HFFc6 (cell line): ENCODE data around the gene PCNX3. TPM values are rescaled to one million over a fixed set of nuclear protein-coding genes. Genes with fewer than 3 reads are reported as not detected.
A peak's percentile ranks its signal among the peaks of the same experiment; 100 is the strongest.

ENCODE experiments used
- DNase-seq: peaks from one replicate; pipeline ENCODE4 v3.0.0-alpha.2; 2018
- H3K27ac Mint-ChIP-seq: 2 replicates; pipeline ENCODE4 v1.8.0; 2020; ENCODE audit warnings: mild to moderate bottlenecking, mixed read lengths
- H3K27me3 Mint-ChIP-seq: 2 replicates; pipeline ENCODE4 v1.8.0; 2021; ENCODE audit warnings: mild to moderate bottlenecking, moderate library complexity, mixed read lengths; ENCODE audit not compliant: insufficient read depth
- H3K36me3 Mint-ChIP-seq: 2 replicates; pipeline ENCODE4 v1.8.0; 2021; ENCODE audit warnings: low read depth, mixed read lengths
- H3K4me1 Mint-ChIP-seq: 2 replicates; pipeline ENCODE4 v1.8.0; 2020; ENCODE audit warnings: low read depth, mixed read lengths
- H3K4me3 Mint-ChIP-seq: 2 replicates; pipeline ENCODE4 v1.8.0; 2020; ENCODE audit warnings: mild to moderate bottlenecking, moderate library complexity, mixed read lengths
- H3K9me3 Mint-ChIP-seq: 2 replicates; pipeline ENCODE4 v1.8.0; 2020; ENCODE audit warnings: mild to moderate bottlenecking, mixed read lengths
- CTCF ChIP-seq: fragments of 200-600 bp; sonication (generic); IDR thresholded peaks from 2 replicates; pipeline ENCODE4 v1.5.0; 2021; ENCODE audit warnings: antibody characterized with exemption, mild to moderate bottlenecking
- total RNA-seq, 6 experiments: library from RNA; stranded (reverse); fragmentation: NEBNext Ultra II Directional; extraction: Animal tissue kit (Norgen Biotek cat#: 25700); gene quantifications; 2 replicates in 1 of 6; 3 replicates in 5 of 6; pipeline ENCODE4 v1.2.3, GENCODE V29; 2021

The PCNX3 gene
- total RNA-seq, 6 experiments from 2014 or later = 51.5 to 66.7 (median 57.3) TPM

- Mint-ChIP-seq H3K4me1 (peaks cover 7% of the 10 kb centered on the region), H3K4me3 (no peak overlapping the region), H3K36me3 (peaks cover 4% of the 10 kb centered on the region; the same call in 1 of the 2 replicates), H3K27me3 (peaks cover 4% of the 10 kb centered on the region; the same call in 1 of the 2 replicates), H3K9me3 (no peaks in the 10 kb centered on the region), H3K27ac (no peak overlapping the region)
- TF ChIP-seq CTCF = no peak
- no peak for DNase-seq
Observed at GRCh38 chr11:65592858-65593517, 22.6 kb upstream of the PCNX3 start.

- H3K27ac Mint-ChIP-seq = no peak overlapping the region
Observed at GRCh38 chr11:65593518-65594414, 21.8 kb upstream of the PCNX3 start.

GRCh38 chr11:65595131-65595530, 20.4 kb upstream of the PCNX3 start:
- TF ChIP-seq CTCF = no peak
- peaks cover 4% of the 10 kb centered on the region; the same call in 1 of the 2 replicates for H3K36me3 Mint-ChIP-seq
- no peak for DNase-seq
- H3K9me3 Mint-ChIP-seq = no peaks in the 10 kb centered on the region
- H3K4me3 Mint-ChIP-seq = no peak overlapping the region
- H3K27me3 Mint-ChIP-seq = peaks cover 4% of the 10 kb centered on the region; the same call in 1 of the 2 replicates
- peak overlapping the region; percentile 2; the same call in 1 of the 2 replicates for H3K27ac Mint-ChIP-seq
- no peaks in the 10 kb centered on the region for H3K4me1 Mint-ChIP-seq

More at GRCh38 chr11:65593518-65594414, 21.8 kb upstream of the PCNX3 start:
- no peaks in the 10 kb centered on the region for H3K4me1 Mint-ChIP-seq
- H3K27me3 Mint-ChIP-seq = peaks cover 4% of the 10 kb centered on the region; the same call in 1 of the 2 replicates
- peak; percentile 83 for TF ChIP-seq CTCF
- H3K9me3 Mint-ChIP-seq = no peaks in the 10 kb centered on the region
- peaks cover 4% of the 10 kb centered on the region; the same call in 1 of the 2 replicates for H3K36me3 Mint-ChIP-seq
- H3K4me3 Mint-ChIP-seq = no peak overlapping the region
- no peak for DNase-seq

- H3K27ac Mint-ChIP-seq = peak within 1 kb of the TSS; percentile 2; the same call in 1 of the 2 replicates
- peaks cover under 1% of the 10 kb centered on the region; the same call in 1 of the 2 replicates for H3K36me3 Mint-ChIP-seq
- DNase-seq = no peak
- peaks cover 4% of the 10 kb centered on the region; the same call in 1 of the 2 replicates for H3K27me3 Mint-ChIP-seq
- no peak within 1 kb of the TSS for H3K4me3 Mint-ChIP-seq
- H3K9me3 Mint-ChIP-seq = no peaks in the 10 kb centered on the region
- no peak for TF ChIP-seq CTCF
- H3K4me1 Mint-ChIP-seq = no peaks in the 10 kb centered on the region
Observed at GRCh38 chr11:65595543-65596281, 19.9 kb upstream of the PCNX3 start, which contains the start of gene KCNK7. TSS of gene KCNK7 (minus strand) at chr11:65595800. CDS start at chr11:65595772, 28 bp downstream.

GRCh38 chr11:65596520-65596919, 19.1 kb upstream of the PCNX3 start:
- no peak for DNase-seq
- H3K27ac Mint-ChIP-seq = no peak overlapping the region
- no peaks in the 10 kb centered on the region for H3K9me3 Mint-ChIP-seq
- H3K27me3 Mint-ChIP-seq = peaks cover 4% of the 10 kb centered on the region; the same call in 1 of the 2 replicates
- no peak overlapping the region for H3K4me3 Mint-ChIP-seq
- no peak for TF ChIP-seq CTCF
- H3K36me3 Mint-ChIP-seq = peaks cover 5% of the 10 kb centered on the region; the same call in 1 of the 2 replicates
- H3K4me1 Mint-ChIP-seq = no peaks in the 10 kb centered on the region
